Measurements from ENCODE around the gene ZSCAN1.
A peak's percentile ranks its signal among the peaks of the same experiment; 100 is the strongest.

Gene ZSCAN1

GRCh38 chr19:58084596-58085347 is 50.9 kb downstream of the ZSCAN1 start:
- DNase-seq, result no peak

GRCh38 chr19:58085348-58085875 is 51.6 kb downstream of the ZSCAN1 start:
- no peak for DNase-seq

DNA sequence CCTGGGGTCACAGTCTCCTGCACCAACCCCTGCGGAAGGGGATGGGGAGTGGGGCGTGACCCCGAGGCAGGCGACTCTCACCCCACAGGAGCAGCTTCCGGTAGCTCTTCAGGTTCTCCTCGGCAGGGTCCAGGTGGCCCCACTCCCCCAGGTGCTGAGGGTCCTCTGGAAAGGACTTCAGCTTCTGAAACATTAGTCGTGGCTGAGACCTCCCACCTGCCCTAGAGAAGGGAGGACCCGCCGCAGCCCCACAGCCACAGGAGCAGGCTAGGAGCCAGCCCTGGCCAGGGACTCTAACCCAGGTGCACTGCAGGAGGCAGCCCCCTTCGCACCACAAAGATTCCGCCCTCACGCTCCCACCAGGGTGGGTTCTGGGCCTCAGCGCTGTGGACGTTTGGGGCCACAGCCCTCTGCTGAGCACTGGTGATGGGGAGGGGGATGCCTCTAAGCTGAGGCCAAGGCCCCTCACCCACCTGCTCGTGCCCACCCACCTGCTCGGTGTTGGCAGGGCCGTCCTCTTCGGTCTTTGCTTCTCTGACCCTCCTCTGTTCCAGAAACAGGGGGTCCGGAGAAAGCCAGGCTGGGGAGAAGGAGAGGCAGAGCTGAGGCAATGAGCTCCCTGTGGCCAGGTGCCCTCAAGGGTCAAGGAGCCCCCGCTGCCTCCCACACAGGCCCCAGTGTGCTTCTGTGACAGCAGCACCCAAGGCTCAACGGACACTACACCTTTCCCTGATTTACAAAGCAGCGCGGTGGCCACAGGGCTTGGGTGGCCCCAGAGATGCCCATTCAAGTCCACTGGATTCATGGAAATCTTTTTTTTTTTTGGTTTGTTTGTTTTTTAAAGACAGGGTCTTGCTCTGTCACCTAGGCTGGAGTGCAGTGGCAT is 53.2 kb downstream of the ZSCAN1 start:
- DNase-seq, result no peak

GRCh38 chr19:58088521-58089052 is 54.8 kb downstream of the ZSCAN1 start:
- no peak for DNase-seq

GRCh38 chr19:58089846-58090245 is 56.0 kb downstream of the ZSCAN1 start:
- DNase-seq, result no peak

DNA sequence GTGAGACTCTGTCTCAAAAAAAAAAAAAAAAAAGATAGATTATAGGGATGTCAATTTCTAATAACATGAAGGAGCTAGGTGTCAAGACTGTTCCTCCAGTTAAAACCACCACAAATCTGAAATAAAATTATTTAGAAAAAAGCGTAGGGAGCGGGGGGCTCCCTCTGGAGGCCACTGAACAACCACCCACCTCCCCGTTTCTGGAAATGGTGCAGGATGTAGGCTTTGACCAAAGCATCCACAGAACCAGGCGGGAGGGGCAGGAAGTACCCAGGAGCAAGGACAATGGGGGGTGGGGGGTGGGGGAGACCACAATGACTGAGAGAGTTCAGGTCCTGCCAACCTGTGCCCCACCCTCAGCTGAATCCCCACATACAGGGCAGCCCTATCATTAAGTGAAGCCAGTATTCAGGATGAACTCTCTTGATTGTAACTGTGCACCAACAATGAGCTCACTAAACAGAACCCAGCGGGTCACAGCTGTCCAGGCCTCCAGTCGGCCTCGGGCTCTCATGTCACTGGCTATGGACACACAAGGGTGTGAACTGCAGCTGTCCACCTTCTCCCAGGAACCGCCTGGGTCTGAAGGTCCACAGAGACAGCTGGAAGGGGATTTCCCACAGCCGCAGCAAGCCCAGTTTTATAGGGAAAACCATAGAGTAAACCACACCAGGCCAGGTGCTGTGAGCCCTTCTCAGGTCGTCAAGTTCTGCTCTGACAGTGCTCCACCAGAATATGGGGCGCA is 57.6 kb downstream of the ZSCAN1 start:
- DNase-seq, result no peak

DNA sequence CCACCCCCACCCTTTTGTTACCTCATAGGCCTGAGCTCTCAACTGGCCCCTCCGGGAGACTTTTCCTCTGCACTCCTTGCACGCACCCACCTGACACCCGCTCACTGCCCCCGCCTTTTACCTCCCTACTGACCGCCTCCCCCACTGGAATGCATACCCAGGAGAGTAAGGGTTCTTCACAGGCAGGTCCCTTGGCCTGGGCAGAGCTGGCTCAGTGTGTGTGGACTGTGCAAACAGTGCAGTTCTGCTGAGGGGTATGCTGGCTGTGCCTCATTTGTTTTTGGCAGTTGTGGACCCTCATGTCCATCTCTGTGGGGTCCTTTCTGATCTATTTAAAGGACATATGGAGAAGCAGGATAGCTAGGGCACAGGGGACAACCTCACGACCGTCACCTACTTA is 59.2 kb downstream of the ZSCAN1 start:
- DNase-seq, result no peak

GRCh38 chr19:58095328-58095727 is 61.5 kb downstream of the ZSCAN1 start:
- no peak for DNase-seq

DNA sequence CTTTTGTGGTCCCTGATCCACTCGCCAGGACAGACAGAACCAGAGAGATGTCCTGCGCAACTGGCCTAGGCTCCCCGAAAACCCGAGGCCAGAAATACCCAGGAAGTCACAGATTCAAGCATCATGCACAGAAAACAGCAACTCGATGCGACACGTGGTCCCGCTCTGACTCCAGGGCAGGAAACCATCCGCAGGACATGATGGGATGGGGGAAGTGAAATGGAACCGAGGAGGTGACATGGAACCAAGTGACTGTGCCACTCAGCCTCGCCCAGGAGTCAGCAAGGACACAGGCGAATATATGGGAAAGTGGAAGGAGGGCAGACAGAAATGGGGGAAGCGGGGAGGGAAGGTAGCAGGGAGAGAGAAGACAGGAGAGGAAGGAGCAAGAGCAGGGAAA is 63.1 kb downstream of the ZSCAN1 start:
- DNase-seq, result no peak

DNA sequence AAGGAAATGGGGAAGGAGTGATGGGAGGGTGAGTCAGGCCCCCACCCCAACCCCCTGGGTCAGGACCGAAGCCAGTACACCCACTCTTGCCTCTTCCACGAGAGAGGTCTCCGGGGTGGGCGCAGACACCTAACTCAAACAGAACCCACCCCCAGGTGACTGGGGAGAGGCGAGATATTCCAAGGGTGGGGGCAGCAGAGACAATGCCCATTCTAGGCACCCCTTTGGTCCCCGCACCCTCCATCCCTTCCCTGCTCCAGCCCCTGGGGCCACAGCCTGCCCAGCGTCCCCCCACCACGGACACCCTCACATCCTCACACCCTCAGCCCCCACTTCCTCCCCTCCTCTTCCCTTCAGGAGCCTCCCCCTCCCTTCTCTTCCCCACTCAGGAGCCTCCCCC is 63.5 kb downstream of the ZSCAN1 start:
- DNase-seq, result no peak

- DNase-seq, result peak; percentile 85
These were observed 64.2 kb downstream of the ZSCAN1 start, which contains the start of gene ZSCAN18 for GRCh38 chr19:58097781-58098681. ZSCAN18 (minus strand) TSS chr19:58098231; CDS start chr19:58090267, 7,964 bp downstream.

DNA sequence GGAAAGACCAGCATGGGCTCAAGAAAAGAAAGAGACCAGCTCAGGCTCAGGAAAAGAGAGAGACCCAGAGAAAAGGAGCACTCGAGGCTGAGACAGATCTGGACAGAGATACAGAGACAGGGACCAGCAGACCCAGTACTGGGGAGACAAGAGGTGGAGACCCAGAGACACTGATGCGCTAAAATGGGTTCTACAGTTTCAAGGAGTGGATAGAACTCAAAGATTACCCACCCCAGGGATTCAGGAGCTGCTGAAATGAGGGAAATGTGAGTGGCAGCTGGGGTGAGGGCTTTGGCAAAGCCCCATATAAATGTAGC is 64.8 kb downstream of the ZSCAN1 start:
- no peak for DNase-seq
